NCI-H774 (cell line): ENCODE data around the gene AMTN.
A peak's percentile ranks its signal among the peaks of the same experiment; 100 is the strongest.

Experiments
- DNase-seq: peaks from one replicate; lab custom pipeline; 2025; lab: John Stamatoyannopoulos, UW

The AMTN gene

GRCh38 chr4:70564033-70564432 lies 45.7 kb downstream of the AMTN start:
- DNase-seq = peak; percentile 82

DNA sequence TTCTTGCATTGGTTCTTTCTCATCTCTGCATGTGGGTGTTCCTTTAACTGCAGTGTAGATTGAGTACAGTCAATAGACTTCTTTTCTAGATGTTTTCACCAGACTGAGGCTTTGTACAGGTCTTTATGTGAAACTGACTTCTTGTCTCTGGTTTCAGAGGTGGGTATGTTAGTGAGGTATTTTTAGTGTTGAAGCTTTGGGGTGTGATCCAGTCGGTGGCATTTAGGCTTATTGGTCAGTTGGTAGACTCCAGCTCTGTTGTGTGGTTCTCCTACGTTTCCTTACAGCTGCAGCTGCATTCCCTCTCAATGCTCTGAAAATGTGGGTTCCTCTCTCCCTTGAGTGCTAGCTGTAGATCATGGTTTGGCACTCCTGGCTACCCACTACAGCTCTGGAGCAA lies 52.4 kb downstream of the AMTN start:
- no peak for DNase-seq

GRCh38 chr4:70571772-70572171 lies 53.4 kb downstream of the AMTN start:
- no peak for DNase-seq

DNA sequence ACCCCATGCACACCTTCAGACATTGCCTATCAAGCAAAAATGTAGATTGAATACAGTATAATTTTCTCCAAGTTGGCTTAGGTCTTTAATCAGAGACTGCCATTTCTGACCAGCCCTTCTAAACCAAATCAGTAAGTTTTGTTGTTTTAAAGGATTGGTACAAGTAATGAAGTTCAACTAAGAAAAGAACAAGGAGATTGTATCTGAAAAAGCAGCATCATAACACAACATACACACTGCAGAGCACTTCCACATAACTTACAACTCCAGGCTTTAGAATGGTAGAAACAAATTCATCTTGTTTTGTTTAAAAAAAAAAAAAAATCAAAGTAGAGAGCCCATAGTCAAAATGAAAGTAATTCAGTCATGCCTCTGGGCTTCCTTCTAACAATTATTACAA lies 57.6 kb downstream of the AMTN start:
- DNase-seq = no peak

GRCh38 chr4:70577220-70577927 lies 59.0 kb downstream of the AMTN start:
- DNase-seq = no peak

DNA sequence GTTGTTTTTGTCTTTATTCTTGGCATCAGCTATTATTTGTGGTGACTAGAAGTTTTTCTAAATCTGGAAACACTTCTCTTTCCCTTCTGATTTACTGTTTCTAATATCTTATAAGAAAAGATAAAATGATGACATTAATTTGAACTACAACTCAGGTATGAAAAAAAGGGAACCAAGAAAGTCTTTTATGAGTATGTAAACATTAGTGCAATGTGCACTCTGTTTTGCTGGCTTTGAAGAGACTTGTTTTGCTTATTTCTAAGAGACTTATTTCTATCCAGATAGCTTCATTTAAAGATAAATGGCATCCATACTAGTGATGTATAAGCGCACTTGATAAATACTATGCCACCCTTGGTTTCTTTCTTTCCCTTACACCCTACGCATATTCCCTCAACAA lies 63.6 kb downstream of the AMTN start:
- no peak for DNase-seq
